ENCODE data around the gene SNX30.
A peak's percentile ranks its signal among the peaks of the same experiment; 100 is the strongest.

The SNX30 gene

DNA sequence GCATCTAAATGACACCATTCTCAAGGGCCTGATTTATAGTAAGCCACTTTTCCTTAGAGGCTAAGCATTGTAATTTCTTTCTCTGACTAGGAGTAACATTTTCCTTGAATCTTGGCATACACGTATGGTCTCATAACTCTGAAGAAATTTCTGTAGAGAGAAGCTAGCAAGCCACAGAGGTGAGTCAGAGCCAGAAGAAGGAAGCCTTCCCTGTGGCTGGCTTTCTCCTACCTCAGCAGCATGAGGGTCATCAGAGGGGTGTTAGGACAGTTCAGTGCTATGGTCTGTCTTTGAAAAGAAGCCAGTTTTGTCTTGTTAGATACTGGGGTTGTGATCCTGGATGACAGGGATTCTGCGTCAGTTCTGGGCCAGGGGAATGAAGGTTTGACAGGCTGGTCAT lies 3.2 kb downstream of the SNX30 start:
- no peak for DNase-seq

- peak; percentile 39 for DNase-seq
Measured at GRCh38 chr9:112754578-112754977, 4.0 kb downstream of the SNX30 start.

- DNase-seq = no peak
Measured at GRCh38 chr9:112755016-112755427, 4.5 kb downstream of the SNX30 start.

- no peak for DNase-seq
Measured at GRCh38 chr9:112755675-112756074, 5.1 kb downstream of the SNX30 start.

GRCh38 chr9:112757282-112757883 lies 6.8 kb downstream of the SNX30 start:
- DNase-seq = no peak

DNA sequence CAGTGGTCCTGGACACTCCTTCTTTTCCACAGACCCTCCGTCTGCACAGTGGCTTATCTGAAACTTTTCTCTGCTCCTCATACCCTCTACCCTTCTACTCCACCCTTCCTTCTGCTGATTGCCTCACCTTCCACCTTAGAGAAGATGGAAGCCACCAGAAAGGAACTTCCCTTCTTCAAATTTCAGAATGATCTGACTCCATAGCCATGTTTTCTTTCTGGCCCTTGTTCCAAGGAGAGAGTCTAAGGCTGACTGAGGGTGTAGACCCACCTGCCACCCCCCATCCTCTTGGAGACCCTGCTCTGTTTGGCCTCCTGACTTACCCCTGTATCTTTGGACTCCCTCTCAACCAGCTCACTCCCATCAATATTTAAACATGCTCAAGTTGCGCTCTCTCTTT lies 7.4 kb downstream of the SNX30 start:
- DNase-seq = no peak

DNA sequence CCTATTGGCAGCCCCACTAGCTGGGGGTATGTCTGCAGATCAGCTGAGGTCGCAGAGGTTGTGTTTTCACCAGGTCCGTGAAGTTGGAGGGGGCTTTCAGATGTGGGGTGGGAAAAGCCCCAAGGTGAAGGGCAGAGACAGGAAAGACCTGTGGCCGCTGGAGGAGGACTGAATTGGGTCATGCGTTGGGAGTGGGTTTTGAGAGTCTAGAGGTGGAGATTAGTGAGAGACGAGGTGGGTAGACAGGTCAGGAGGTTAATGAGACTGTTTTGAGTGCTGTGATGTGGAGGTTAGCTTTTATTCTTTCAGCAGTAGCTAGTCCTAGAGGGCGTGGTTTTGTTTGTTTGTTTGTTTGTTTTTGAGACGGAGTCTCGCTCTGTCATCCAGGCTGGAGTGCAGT lies 10.3 kb downstream of the SNX30 start:
- DNase-seq = no peak

- DNase-seq = no peak
Measured at GRCh38 chr9:112761912-112762655, 11.5 kb downstream of the SNX30 start.

DNA sequence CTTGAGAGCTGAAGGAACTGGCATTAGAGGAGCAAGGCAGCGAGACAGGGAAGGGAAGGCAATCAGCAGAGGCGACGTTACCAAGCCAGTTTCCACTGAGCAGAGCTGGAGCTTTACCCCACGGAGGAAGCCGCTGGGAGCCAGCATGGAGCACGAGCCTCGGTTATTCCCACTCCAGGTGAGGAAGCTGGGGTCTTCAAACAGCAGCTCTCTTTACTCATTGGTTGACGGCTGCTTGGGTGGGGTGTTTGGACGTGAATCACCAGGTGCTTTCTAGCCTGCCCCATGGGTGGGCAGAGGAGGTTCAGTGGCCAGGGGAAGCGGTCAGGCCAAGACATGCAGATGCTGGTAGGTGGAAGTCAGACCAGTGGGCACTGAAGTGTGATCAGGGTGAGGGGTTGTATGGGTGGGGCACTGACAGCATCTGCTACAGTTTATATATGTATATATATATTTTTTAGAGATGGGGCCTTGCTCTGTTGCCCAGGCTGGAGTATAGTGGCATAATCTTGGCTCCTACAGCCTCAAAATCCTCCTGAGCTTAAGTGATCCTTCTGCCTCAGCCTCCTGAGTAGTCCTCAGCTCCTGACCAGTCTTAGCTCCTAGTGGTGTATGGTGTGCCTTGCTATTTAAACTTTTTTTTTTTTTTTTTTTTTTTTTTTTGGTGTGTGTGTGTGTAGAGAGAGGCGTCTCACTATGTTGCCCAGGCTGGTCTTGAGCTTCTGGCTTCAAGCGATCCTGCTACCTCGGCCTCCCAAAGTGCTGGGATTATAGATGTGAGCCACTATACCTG lies 12.4 kb downstream of the SNX30 start:
- no peak for DNase-seq

- DNase-seq = no peak
Measured at GRCh38 chr9:112764344-112764743, 13.8 kb downstream of the SNX30 start.

DNA sequence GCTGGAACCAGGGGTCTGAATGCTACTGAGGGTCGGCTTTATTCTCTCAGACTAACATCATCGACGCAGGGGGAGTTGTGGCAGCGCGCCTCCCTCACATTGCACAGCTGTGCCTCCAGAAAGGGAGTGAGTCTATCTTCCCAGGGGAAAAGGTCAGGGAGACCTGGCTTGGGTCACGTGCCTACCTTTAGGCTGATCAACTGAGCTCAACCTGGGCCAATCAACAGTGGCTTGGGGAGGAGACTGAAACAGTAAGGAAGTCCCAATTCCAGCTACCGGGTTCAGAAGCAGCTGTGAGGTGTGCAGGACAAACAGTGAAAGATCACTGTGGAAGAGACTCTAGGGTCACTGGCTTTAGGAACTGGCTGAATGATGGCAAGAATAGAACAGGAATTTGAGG lies 14.3 kb downstream of the SNX30 start:
- no peak for DNase-seq

GRCh38 chr9:112765281-112765680 lies 14.7 kb downstream of the SNX30 start:
- no peak for DNase-seq

DNA sequence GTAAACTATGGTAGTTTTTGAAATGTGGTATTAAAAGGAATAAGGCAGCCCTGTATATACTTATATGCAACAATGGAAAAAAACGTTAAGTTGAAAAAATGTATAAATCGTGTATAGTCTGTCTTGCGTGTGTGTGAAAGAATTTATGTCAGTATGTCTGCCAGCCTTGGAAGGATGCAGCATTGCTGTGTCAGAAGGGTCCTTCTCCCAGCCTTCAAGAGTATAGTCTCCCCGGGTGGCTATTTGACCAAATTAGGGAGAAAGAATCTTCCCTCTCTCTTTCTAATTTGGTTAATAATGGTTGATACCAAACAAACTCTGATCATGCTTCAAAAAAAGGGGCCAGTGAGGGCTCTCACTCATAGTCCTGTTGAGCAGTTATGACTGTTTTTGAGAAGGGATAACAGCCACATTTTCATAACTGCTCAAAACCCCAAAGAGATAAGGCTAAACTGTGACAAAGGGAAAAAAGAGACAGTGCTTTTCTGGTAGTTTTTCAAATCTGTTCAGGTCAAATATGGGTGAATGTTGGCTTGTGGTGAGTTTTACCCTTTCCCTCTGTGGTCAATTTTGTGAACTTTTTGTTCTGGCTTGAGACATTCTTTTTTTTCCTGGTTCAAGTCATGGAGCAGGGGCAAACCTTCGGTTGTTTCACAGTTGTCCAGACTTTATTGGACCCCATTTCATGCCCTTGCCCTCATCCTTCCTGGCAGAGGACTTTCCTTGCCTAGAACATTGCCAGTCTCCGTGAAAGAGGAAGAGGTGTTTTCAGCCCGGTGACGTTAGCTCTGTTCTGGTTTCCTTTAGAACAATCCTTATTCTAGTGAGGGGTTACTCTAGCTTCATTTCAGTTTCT lies 21.0 kb downstream of the SNX30 start:
- no peak for DNase-seq

DNA sequence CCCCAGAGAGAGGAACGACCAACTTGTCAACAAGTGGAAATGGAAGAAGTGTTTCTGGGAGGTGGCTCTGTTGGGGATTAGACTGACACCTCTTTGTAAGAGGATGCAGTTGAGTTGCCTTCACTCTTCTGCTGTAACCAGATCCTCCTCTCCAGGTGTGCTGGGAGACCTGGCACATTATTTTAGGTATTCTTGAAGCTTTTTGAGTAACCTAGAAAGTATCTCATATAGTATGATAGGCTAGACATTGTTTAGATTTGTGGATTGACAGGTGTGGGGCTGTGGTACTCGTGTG lies 21.6 kb downstream of the SNX30 start:
- no peak for DNase-seq

- DNase-seq = no peak
Measured at GRCh38 chr9:112772551-112772950, 22.0 kb downstream of the SNX30 start.

- no peak for DNase-seq
Measured at GRCh38 chr9:112774006-112774996, 23.7 kb downstream of the SNX30 start.

- DNase-seq = peak; percentile 14
Measured at GRCh38 chr9:112777914-112778313, 27.4 kb downstream of the SNX30 start.

DNA sequence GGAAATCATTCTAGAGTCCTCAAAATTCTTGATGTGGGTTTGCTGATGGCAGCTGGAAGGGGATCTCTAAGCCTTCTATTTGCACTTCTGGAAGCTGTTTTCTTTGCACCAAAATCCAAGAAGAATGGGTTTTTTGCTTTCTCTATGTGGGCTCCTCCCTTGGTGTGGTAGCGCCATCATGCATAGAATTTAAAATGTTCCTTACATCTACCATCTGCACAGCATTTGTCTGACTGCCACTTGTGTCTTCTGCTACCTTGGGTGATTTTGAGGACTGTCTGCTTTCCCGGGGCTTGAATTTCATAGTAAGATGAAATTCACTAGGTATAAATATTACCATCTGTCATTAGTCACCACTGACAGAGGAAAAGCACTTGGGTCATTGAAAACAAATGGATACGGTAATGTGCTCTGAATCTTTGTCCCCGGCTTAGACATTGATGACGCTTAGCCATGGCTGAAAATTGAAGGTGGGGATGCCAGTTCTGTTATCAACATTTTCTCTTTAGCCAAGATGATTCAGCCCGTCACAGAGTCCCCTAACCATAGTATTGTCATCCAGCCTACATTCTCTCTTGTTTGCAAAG lies 30.0 kb downstream of the SNX30 start:
- DNase-seq = no peak

- DNase-seq = no peak
Measured at GRCh38 chr9:112782218-112782617, 31.7 kb downstream of the SNX30 start.

DNA sequence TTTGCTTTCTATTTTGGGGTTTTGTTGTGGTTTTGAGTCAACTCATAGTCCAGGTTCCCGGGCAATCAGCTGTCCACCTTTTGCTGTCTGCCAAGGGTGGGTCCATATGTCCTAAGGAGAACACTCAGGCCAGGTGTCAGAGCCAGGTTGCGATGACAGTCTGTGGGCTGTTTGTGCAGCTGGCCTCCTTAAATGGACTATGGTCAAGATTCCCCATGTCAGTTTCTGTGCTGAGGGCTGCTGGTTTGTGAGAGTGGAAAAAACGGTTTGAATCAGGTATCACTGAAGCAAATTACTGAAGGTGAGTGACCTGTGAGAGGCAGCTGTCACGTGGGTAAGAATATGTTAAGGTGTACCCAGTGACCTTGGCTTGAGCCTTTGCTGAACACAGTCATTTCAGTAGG lies 33.0 kb downstream of the SNX30 start:
- no peak for DNase-seq

- DNase-seq = no peak
Measured at GRCh38 chr9:112784020-112784785, 33.6 kb downstream of the SNX30 start.

Data from CD4-positive, alpha-beta T cell treated with Interleukin-17A for 4 hours (primary cell).